ENCODE measurements around the gene PDE11A.
A peak's percentile ranks its signal among the peaks of the same experiment; 100 is the strongest.

Gene PDE11A

DNA sequence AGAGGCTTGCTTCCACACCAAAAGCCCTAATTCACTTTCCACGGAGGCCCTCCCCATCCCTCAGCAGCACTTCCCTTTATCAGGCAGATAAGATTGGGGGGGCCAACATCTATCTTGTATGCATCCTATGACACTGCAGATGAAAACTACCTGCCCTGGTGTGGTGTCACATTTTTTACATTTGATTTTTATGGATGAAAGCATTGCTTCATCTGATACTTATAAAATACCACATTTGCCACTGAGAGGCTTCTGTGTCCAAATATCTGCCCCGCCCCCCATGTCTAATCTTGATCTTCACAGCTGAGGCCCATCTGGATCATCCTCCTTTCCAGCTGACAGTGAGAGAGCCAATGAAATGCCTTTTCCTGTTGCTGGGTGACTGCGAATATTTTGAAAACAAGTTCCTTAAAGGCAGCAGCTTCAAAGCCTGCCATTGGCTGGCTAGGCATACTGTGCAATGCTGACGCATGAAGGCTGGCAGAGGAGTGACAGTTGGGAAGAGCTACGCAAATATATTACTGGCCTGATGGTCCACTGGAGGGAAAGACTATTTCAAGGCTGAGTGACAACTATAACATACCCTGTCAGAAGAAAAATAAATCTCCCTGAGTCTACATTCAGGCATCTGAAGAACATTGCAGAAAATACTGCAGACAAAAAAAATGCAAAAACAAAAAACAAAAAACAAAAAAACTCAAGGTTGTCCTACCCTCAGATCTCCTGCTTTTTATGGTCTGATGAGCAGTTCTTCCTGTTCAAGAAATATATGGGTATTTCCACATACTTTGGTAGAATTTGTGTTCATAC is 318.7 kb downstream of the PDE11A start:
- no peak for DNase-seq

DNA sequence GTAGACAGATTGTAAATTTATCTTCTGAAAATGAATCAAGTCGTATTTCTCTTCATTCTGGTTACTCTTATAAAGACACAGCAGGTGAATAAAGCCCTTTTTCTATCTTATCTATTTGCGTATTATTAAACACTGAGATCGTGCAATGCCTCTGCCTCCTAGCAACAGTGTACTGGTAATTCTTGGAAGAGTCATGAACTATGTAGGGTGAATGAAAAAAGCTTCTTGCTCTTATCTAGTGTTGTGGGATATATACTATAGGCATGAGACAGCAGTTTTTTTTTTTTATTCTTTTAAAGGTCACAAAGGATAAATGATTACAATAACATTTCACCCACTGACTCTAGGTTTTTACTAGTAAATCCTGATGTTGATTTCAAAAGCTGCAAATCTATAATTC is 324.2 kb downstream of the PDE11A start:
- no peak for DNase-seq

DNA sequence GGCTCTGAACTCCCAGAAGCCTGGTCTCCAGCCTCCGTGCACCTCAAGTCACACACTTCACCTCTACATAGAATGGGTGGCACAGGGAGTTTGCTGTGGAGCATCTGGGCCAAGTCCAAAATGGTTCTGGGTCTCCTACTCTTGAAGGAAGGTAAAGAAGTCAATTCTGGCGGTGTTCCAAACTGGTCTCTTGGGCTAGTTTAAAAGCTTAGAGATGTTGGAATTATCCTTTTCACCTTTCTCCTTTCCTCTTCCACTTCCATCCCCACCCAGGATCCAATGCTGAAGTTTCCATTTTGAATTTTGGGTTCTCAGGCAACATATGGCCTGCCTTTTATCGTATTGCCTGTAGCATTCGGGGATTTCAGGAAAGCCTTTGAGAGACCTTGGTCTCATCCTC is 325.2 kb downstream of the PDE11A start:
- DNase-seq, result no peak

DNA sequence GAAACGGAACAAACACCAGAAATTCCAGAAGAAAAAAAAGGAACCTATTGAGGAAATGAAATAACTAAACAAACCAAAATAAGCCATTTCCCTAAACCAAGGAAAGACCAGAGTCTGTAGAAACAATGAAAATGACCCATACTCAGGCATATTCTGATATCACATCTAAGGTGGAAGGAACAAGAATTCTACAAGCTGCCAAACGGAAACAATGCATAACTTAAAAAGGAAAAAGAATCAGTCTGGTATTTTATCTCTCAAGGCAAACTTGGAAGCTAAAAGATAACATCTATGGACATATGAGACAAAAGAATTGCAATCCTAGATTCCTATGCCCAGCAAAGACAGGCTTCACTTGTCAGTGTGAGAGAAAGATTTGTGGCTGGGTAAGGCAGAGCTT is 326.2 kb downstream of the PDE11A start:
- no peak for DNase-seq

DNA sequence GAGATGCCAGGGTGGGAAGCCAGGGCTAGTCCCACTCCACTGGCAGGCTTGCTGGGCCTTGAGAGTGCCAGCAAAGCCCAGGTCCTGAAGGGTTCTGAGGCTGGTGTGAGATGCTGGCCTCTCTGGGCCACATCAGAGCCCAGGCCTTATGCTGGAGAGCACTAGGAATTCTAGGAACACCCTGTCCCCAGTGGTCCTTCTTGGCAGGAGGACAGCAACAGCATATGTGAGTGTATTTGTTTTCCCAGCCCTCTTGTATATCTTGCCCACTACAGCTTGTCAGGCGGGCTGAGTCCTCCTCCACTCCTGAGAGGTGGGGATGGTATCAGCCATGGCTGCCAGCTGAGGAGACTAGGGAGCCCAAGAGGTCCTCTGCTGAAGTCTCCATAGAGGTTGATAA is 327.0 kb downstream of the PDE11A start:
- DNase-seq, result no peak

DNA sequence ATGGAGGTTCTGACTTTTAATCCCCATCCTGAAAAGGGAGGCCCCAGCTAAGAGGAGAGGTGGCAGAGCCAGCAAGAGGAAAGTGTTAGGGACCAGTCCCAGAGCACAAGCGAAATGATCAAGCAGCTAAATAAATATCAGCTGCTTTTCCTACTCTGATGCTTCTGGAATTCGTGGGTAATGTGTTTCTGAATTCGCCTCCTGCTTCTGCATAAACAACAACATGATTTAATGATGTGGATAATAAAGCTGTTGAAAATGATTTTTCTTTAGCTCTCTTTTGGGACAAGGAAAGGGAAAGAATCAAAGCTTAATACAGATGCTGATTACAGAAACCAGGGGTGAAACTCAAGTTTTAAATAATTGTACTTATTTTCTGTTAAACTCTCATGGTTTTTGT is 329.7 kb downstream of the PDE11A start:
- no peak for DNase-seq

DNA sequence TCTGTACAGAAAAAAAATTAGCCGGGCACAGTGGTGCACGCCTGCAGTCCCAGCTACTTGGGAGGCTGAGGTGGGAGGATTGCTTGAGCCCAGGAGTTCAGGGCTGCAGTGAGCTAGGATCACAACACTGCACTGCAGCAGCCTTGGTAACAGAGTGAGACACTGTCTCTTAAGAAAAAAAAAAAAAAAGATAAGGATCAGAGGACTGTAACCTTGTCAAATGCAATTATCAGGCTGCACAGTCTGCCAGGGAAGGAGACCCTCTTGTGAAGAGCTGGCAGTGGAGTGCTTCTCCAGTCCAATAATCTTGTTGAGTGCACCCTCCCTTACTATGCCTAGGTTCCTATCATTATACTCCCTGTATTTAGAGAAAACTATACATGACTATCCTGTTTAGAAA is 330.7 kb downstream of the PDE11A start:
- DNase-seq, result no peak

DNA sequence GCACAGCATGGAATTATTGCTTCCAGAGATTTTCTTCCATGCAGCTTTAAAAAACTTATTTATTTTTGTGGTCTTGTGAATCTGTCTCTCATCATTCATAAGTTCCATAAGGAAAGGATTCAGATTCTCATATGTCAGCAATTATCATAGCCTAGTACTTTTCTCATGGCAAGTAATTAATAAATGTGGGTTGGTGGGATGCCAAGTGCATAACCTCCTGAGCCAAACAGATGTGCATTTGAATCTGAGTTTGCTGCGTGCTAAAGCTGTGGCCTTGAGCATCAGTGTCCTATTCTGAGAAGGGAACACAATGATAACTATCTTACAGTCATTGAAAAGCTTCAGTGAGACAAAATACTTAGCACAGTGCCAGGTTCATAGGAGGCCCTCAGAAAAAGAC is 331.9 kb downstream of the PDE11A start:
- DNase-seq, result no peak

DNA sequence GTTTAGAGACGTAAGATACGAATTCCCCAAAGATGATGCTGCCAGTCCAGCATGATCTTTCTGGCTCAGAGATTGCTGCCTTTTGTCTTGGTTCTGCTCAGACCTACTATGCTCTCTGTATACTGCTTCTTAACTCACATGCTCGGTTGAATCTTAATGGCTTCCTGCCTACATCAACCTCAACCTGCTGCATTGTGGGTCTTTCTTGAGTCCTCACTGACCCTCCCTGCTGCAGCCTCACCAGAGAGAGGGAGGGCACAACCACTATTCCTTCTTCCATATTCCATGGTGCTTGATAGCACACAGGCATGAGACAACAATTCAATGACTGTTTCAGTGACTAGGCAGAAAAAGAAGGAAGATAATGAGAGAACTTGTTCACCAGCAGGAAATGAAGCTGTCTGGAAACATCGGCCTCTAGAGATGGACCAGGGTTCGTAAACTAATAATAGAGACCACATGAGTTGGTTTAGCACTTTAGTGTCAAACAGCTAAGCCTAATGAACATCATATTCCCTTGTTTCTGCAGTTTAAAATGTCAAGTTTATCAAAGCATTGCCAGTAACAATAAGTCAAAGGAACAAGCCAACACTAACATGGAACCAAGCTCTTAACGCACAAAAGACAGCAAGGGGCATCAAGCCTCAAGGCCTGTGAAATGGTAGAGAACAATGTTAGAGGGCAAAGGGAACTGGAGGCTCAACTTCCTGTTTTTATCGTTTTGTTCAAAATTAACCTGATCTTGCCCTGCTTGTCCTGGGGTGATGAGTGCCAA is 333.9 kb downstream of the PDE11A start:
- no peak for DNase-seq

DNA sequence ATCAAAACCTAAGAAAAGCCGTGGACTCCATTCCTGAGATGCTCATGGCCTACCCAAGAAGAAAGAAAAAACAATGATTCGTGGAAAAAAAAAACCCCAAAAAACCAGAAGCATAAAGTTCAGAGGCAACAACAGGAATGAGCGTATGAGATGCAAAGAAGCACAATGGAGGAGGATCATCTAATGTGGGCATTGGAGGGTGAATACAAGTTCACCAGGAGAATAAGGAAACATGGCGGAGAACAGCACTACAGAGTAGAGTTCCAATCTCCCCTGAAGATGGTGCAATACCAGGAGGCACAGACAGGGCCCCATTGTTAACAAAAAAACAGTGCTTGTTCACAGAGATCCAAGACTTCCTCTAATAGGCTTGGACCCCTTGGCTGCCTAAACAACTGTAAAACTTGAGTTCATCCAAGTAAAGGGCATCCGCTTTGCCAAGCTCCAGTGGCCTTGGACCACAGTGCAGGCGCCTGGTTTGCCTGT is 337.2 kb downstream of the PDE11A start:
- DNase-seq, result no peak

DNA sequence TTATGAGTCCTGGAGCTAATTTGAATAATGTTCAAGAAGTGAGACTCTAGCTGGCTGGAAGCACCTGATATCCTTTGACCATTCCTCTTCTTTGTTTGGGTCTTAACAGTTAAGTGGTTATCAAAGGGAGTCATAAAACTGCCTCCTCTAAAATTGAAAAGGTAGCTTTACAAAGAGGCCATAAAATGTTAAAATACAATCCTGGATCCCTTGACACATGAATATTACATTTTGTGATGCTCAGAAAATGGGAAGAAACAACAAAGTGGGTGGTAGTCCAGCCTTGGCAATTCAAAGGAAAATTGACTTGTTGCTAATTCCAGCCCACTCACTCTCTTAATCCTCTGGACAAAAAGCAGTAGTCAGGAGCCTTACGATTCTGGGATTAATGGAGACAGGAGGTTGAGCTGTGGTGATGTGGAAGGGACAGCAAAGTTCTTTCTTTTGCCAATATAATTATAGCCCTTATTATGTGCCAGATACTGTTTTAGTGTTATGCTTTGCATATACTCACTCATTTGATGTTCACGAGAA is 339.2 kb downstream of the PDE11A start:
- no peak for DNase-seq

DNA sequence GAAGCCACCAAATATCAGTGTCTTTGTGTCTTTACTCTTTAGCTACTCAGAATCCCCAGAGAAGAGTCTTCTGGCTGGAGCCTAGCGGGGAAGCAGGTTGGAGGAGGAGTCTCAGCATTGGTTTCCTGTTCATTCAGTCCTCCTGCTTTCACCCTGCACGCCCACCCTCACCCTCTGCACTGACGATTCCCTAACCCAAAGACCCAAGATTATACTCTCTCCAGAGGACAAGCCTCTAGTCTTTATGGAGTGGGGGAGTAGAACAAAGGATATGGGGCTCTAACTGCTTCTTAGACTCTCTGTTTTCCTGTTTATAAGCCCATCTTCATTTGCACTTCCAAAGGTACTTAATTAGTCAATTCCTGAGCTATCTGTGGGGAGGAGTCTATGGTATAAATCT is 341.2 kb downstream of the PDE11A start:
- no peak for DNase-seq

DNA sequence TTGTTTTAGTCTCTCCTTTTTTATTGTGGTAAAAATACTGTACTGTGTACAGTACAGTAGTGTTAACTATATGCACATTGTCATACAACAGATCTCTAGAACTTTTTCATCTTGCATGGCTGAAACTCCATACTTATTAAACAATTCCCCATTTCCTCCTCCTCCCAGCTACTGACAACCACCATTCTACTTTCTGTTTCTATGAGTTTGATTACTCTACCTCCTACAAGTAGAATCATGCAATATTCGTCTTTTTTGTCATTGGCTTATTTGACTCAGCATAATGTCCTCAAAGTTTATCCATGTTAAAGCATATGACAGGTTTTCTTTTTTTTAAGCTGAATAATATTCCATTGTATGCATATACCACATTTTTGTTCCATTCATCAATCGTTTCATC is 341.8 kb downstream of the PDE11A start:
- DNase-seq, result no peak

DNA sequence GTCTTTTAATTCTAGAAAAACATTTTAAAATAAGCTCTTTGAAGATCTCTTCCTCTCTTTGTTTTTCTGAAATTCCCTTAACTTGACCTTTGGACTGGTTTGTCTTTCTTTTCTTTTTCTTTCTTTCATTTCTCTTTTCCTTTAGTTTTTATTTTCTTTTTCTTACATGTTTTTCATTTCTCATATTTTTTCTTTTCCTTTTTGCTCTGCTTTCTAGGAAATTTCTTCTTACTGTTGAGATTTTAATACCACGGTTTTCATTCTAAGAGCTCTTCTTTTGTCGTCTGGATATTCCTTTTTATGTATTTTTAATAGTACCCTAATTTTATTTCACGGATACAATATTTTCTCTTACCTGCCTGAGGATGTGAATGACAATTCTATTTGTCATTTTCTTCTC is 342.2 kb downstream of the PDE11A start:
- no peak for DNase-seq

DNA sequence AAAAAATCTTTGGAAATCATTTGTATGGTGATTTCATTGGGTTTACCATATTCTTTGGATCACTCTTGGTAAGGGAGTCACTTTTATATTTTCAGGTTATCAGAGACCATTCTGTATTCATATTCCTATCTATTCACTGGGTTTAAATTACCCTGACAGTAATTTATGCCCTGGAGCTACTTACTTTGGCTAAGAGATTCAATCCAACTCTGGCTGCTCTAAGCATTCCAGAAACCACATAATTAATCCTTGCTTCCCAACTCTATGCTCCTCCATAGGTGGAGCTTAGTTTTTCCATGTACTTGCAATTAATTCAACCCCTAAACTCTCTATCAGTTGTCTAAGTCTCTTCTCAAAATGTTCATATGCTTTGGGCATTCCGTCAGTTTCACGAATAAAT is 343.7 kb downstream of the PDE11A start:
- DNase-seq, result no peak

DNA sequence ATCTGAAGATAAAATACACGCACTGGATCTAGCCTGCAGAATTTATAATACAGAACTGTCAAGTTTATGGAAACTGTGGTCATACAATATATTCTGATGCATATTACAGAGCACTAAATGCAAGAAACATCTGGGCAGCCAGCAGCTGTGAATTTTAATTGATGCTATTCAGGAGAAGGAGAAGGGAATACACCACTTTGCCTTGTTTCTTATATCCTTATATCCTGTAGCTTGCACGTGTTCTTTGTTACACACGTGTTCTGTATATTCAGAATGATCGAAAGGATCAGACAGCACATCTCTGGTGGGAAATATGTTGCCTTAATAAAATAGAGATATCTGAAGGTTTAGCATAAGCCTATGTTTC is 344.2 kb downstream of the PDE11A start:
- DNase-seq, result no peak

DNA sequence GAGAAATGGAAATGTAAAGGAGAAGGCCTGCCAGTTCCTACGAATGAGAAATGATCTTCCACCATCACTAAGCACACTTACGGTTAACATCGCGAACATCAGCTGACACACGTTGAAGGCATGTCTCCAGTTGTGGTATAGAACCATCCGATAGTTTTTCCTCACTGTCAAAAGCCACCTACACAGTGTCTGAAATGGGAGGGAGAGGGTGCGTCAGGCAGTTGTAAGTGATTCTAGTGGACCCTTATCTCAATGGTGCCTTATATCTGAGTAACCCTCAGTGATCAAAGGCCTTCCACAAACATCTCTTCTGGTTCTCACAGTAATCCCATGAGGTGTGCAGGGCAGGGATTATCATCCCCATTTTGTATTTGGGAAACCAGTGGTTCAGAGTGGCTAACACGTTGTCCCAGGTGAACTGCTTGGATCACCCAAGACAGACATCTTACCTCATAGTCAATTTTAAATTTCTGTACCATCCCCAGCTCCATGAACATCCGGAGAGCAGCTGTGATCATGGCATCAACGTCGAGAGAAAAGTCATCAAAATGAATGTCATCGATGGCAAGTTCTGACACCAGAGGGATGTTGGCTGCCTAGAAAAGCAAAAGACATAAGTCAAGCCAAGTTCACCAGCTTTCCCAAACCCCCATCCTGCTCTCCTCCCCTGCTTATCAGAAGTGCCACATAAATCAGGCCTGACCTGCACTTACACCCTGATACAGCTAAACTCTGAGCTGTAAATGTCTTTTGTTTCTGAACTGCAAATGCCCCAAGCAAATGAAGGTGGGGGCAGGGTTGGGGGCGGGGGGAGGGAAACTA is 344.8 kb downstream of the PDE11A start:
- no peak for DNase-seq

DNA sequence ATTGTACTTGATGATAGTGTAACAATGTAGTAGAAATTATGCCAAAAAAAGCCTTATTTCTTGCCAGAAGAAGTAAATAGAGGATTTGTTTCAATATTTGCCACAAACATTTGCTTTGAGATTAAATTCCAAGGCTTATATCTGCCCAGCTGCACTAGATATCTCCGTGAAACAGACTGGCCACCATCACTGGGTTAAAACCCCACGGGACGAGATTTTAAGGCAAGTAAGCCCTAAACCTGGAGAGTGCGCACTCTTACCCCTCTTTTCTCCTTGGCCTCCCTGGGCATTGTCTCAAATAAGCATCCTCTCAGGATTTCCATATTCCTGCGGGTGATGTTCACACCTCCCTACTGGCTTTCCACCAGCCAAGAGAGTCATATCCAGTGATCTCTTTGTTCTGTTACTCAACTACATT is 345.6 kb downstream of the PDE11A start:
- no peak for DNase-seq

DNA sequence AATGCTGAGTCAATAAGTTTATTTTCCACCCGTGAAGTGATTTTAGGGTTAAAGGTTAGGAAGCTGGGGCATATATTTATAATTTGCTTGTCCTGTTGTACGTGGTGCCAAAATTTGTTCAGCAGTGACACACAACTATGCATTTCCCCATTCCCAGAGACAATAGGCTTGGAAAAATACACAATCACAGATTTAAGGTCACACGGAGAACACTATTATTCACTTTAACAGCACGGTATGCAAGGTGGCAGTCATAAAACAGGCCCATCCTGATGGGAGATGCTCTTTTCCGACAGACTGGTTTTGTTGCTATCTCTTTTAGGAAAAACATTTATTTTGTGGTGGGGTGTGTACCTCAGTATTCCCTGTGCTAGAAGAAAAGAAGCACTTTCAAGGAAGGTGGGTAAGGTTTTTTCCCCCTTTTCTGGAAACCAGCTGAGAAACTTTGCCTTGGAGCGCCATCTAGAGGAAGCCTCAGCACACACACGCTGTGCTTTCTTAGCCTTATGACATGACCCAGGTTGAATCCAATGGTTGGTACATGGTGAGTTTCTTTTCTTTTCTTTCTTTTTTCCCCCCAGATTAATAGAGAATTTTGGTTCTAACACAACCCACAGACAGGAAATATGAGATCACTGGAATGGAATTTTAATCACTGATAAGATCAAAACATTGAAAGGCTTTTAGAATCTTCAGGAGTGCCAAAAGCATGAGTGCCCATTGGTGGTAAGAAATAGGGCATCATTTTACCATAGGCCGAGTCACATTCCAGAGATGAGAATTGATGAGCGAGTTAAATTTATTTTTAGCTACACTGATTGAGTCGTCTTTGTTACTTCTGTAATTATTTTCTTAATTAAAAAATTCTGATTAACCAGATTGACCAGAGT is 347.9 kb downstream of the PDE11A start:
- peak; percentile 64 for DNase-seq

DNA sequence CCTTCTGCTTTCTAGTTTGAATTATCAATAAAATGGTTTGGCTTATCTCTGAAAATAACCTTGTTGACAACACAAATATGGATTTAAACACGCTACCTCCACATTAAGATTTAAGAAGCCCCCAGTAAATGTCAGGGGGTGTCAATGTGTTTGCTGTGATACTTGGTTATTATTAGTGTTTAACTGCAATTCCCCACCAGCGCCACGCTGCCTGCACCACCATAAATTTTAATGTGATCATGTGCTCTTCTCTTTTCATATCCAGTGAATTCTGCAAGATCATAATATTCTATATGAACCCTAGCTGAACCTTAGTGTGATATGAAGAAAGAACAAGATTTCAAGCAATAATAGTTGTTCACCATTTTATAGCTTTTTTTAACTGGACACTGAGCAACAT is 349.3 kb downstream of the PDE11A start:
- no peak for DNase-seq

DNA sequence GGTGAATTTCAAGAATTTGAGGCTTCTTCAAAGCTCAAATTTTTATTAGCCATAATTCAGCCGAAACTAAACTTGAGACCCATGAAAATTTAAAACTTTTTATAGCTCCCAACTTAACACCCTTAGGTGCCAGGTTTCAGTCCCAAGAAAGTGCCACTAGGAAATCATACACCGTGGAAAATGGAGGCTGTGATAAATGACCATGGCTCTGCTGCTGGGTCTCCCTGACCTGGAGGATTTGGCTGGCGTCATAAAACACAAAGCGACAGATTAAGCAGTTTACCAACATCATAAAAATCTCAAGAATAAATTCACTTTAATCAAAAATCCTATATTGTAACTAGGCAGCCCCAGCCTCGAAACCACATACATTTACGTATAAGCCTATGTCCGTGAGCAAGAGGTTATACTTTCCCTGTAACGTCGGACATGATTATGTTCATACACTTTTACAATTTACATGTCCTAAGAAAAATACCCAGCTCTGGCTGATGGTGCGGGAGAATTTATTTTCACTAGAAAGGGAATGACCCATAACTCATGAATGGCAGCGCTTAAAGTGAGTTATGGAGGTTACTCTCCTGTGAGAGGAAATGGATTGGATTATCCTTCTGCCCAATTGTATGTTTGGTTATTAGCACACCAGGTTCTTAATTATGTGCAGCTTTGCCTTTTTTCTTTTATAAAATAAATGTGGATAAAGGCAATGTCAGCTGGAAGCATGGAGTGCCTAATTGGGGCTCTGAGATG is 350.6 kb downstream of the PDE11A start:
- no peak for DNase-seq
